GM19455 (cell line): ENCODE measurements around the gene PPM1E.
"Not testable (repeated sequence)": the region's sequence is repeated elsewhere in the genome, so short reads cannot be mapped to it uniquely, and the experiment has no call there.

ENCODE experiments used
- ATAC-seq: cut with Tn5 transposase; IDR thresholded peaks from one replicate; pipeline ENCODE4 v1.9.1; 2021; ENCODE audit not compliant: unreplicated experiment

PPM1E gene

DNA sequence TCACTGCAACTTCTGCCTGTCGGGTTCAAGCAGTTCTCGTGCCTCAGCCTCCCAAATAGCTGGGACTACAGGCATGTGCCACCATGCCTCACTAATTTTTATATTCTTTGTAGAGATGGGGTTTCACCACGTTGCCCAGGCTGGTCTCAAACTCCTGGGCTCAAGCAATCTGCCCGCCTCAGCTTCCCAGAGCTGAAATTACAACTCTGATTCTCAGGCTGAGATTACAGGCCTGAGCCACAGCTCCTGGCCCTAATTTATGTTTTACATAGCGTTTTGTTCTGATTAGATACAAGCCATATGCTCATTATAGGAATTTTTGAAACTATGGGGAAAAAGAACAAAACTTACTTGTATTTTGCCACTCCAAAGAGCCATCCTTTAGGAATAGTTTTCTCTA is 22.8 kb downstream of the PPM1E start:
- ATAC-seq = not testable (repeated sequence)

DNA sequence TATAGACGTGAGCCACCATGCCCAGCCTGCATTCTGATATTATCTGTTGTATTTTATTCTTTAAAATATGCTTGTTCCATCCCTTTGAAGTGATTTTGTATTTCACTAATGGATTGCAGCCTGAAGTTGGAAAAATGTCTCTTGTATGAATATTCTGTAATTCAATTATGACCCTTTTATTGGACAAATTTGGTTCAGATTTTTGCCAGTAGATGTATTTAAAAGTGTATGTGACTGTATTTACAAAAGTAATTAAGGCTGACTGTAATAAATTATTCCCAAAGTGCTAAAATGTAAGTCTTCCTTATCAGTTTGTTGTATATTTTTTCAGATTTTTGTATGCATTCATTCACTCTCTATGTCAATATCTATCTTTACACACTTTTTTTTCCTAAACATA is 23.8 kb downstream of the PPM1E start:
- no peak for ATAC-seq

- no peak for ATAC-seq
Measured at GRCh38 chr17:58783380-58783779, 27.7 kb downstream of the PPM1E start.

DNA sequence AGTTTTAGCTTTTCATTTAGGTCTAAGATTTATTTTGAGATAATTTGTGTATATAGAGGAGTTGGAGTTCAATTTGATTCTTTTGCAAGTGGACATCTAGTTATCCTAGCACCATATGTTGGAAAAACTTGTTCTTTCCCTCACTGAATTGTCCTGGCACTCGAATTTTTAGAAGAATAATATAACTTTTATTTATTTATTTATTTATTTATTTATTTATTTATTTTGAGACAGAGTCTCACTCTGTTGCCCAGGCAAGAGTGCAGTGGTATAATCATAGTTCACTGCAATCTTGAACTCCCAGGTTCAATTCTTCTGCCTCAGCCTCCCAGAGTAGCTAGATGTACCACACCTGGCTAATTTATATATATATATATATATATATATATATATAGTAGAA is 29.4 kb downstream of the PPM1E start:
- ATAC-seq = no peak

GRCh38 chr17:58786586-58787295 is 31.1 kb downstream of the PPM1E start:
- ATAC-seq = no peak

DNA sequence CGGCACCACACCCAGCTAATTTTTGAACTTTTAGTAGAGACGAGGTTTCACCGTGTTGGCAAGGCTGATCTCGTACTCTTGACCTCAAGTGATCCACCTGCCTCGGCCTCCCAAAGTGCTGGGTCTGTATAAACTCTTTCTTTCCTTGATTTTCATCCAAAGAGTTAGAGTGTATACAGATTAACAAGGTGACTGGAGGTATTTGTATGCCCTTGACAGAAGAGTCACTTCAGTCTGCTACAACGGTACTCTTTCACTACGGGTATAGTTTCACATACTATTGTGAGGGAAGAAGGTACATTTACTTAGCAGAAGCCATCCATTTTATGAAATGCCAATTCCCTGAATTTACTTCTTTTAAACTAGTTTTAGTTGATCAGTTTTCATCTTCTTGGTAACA is 32.5 kb downstream of the PPM1E start:
- no peak for ATAC-seq

- no peak for ATAC-seq
Measured at GRCh38 chr17:58789160-58789559, 33.5 kb downstream of the PPM1E start.

- no peak for ATAC-seq
Measured at GRCh38 chr17:58789831-58790230, 34.2 kb downstream of the PPM1E start.

- ATAC-seq = not testable (repeated sequence)
Measured at GRCh38 chr17:58794508-58794907, 38.9 kb downstream of the PPM1E start.

- no peak for ATAC-seq
Measured at GRCh38 chr17:58802188-58802587, 46.5 kb downstream of the PPM1E start.

- no peak for ATAC-seq
Measured at GRCh38 chr17:58806046-58806445, 50.4 kb downstream of the PPM1E start.

DNA sequence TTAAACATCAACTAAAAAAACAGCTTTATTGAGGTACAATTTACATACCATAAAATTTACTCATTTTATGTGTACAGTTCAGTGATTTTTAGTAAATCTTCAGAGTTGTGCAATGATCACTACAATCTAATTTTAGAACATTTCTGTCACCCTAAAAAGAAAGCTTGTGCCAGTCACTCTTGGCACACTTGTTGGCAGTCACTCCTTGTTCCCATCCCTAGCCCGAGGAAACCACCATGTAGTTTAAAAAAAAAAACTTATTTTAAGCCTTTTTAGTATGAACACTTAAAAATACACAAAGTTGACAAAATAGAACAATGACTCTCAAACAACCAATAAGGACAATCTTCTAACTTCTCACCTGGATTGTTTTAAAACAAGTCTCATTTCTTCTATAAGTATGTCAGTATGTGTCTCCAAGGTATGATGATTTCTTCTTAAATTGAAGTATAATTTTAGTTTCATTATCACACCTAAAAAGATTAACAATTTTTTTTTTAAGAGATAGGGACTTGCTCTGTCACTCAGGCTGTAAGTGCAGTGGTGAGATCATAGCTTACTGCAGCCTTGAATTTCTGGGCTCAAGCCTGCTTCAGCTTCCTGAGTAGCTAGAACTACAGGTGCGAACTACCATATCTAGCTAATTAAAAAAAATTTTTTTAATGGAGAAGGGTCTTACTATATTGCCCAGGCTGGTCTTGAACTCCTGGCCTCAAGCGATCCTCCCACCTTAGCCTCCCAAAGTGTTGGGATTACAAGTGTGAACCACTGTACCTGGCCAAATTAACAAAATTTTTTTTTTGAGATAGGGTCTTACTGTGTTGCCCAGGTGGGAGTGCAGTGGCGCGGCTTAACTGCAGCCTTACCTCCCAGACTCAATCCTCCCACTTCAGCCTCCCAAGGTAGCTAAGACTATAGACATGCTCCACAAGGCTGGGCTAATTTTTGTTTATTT is 53.2 kb downstream of the PPM1E start:
- ATAC-seq = no peak

- ATAC-seq = no peak
Measured at GRCh38 chr17:58809564-58809936, 53.9 kb downstream of the PPM1E start.

- ATAC-seq = no peak
Measured at GRCh38 chr17:58811290-58811689, 55.6 kb downstream of the PPM1E start.

DNA sequence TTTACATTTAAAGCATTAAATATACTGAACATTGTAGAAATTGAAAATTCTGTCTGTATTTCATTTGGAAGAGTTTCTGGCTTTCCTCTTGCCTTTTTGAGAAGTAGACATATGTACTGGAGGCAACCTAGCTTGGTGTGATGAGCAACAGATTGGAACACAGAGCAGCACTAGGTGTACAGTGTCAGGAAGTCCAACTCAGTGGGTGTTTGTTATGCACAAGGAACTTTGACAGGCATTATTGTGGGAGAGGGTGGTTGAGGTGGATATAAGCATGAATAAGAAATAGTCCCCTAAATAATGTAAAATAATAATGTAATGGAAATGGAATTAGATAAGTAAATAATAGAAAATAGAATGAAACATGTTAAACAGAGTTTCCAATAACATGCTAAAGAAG is 58.1 kb downstream of the PPM1E start:
- ATAC-seq = no peak

GRCh38 chr17:58818654-58819053 is 63.0 kb downstream of the PPM1E start:
- no peak for ATAC-seq

DNA sequence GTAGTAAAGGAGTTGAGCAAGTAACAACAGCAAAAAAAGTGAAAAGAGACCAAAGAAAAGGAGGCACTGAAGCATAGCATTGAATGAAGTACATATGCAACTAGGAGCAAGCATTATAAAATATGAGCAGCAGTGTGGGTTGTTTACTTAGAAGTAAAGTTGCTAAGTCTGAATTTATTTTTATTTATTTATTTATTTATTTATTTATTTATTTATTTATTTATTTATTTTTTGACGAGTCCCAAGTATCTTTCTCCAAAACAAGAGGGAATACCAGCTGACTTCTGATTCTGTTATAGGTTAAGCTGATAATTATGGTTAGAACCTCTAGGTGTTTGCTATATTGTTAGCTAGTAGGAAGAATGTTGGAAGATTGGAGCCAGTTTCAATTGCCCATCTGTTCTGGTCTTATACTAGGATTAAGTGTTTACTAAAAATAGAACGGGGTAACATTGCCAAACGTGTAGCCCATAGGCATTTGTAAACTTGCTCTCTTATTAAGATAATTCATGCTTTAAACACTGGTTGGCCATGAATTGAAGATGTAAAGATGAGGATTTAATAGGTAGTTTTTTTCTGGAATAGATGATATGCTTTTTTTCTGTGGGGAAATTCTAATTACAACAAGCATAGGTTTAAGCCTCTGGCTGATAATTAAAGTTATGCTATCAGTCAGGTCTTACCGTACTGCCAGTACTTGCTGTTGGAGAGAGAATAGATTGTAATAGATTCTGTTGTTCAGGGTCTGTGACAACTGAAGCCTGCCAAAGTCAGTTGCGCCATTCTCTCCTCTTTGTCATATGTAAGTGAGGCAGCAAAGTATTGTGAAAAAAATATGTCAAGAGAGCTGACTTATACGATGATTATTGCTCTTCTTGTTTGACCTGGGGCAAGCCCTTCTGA is 66.7 kb downstream of the PPM1E start:
- no peak for ATAC-seq

DNA sequence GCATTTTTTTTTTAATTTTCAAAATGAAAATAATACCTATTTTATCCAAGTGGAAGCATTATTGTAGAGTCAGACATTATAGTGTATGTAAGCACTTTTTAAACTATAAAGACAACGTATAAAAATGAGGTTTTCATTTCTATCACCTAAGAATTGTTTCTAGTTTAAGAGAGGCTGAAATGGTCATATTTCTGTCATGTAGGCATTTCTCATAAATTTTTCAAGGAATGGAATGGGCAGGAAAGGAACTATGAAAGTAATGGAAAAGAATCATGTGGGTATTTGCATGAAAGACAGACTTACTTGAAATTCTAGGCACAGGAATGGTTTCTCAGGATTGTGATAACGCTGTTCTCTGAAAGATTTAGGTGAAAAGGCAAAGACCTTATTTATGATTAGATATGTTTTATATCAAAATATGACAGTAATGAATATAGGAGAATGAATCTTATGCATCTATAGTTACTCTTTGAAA is 67.4 kb downstream of the PPM1E start:
- ATAC-seq = no peak

DNA sequence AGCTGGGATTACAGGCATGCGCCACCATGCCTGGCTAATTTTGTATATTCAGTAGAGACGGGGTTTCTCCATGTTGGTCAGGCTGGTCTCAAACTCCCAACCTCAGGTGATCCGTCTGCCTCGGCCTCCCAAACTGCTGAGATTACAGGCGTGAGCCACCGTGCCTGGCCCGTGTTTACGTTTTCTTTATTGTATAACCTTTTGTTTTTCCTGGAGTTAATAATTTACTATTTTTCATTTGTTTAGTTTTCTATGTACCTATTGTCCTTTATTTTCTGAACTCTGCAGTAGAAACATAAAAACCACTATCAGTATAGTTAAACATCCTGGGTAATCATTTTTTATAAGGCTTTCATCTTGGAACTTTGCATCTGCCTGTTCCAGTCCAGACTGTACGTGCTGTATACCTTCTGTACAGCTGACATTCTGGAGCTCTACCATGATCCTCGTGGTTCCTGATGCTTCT is 73.6 kb downstream of the PPM1E start:
- ATAC-seq = no peak

GRCh38 chr17:58831780-58832179 is 76.1 kb downstream of the PPM1E start:
- ATAC-seq = no peak

DNA sequence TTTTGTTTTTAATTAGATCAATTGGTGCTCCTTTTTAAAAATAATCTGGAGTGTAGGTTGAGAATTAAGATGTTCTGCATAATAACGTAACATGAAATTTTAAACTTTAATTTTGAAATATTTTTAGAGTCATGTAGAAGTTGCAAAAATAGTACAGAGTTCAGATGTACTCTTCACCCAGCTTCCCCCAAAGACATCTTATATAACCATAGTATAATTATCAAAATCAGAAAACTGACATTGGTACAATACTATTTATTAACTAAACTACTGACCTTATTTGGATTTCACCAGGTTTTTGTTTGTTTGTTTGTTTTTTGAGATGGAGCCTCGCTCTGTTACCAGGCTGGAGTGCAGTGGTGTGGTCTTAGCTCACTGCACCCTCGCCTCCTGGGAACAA is 76.9 kb downstream of the PPM1E start:
- ATAC-seq = no peak
